HEK293 (cell line): Measurements from ENCODE around the gene MMP25.
"Not testable (repeated sequence)": the region's sequence is repeated elsewhere in the genome, so short reads cannot be mapped to it uniquely, and the experiment has no call there.

Experiments used
- BCL11B ChIP-seq: fragments of 450-650 bp; formaldehyde crosslinking; IDR thresholded peaks from 2 replicates; pipeline ENCODE4 v1.5.1; 2016; ENCODE audit warnings: low read depth, missing biosample characterization, missing genetic modification characterization
- CTCF ChIP-seq: fragments of 450-650 bp; formaldehyde crosslinking; IDR thresholded peaks from 2 replicates; pipeline ENCODE4 v1.5.1; 2016; ENCODE audit warnings: missing biosample characterization, missing genetic modification characterization
- REST ChIP-seq: fragments of 450-650 bp; formaldehyde crosslinking; IDR thresholded peaks from 2 replicates; pipeline ENCODE4 v1.5.1; 2016; ENCODE audit warnings: missing biosample characterization, missing genetic modification characterization
- SALL2 ChIP-seq: fragments of 450-650 bp; formaldehyde crosslinking; IDR thresholded peaks from 2 replicates; pipeline ENCODE4 v1.5.0; 2017; ENCODE audit warnings: missing biosample characterization, mild to moderate bottlenecking, missing genetic modification characterization, borderline replicate concordance
- SP2 ChIP-seq: fragments of 450-650 bp; formaldehyde crosslinking; IDR thresholded peaks from 2 replicates; pipeline ENCODE4 v1.5.1; 2016; ENCODE audit warnings: missing biosample characterization, missing genetic modification characterization
- SP7 ChIP-seq: fragments of 450-650 bp; formaldehyde crosslinking; IDR thresholded peaks from 2 replicates; pipeline ENCODE4 v1.5.1; 2016; ENCODE audit warnings: missing biosample characterization, missing genetic modification characterization
- TCF7L2 ChIP-seq: IDR thresholded peaks from 2 replicates; pipeline ENCODE4 v1.6.1; 2011; ENCODE audit warnings: low read depth, mild to moderate bottlenecking, inconsistent platforms, low read length, moderate library complexity, borderline replicate concordance
- YY1 ChIP-seq: fragments of 450-650 bp; formaldehyde crosslinking; IDR thresholded peaks from 2 replicates; pipeline ENCODE4 v1.5.1; 2018; ENCODE audit warnings: missing biosample characterization, missing genetic modification characterization
- ZBTB10 ChIP-seq: fragments of 450-650 bp; formaldehyde crosslinking; IDR thresholded peaks from 2 replicates; pipeline ENCODE4 v1.5.1; 2016; ENCODE audit warnings: missing biosample characterization, missing genetic modification characterization
- ZBTB49 ChIP-seq: fragments of 450-650 bp; formaldehyde crosslinking; IDR thresholded peaks from 2 replicates; pipeline ENCODE4 v1.5.1; 2016; ENCODE audit warnings: missing biosample characterization, missing genetic modification characterization, low read depth
- ZFP3 ChIP-seq: fragments of 450-650 bp; formaldehyde crosslinking; IDR thresholded peaks from 2 replicates; pipeline ENCODE4 v1.5.1; 2016; ENCODE audit warnings: low read depth, missing biosample characterization, missing genetic modification characterization
- ZNF10 ChIP-seq: fragments of 450-650 bp; formaldehyde crosslinking; IDR thresholded peaks from 2 replicates; pipeline ENCODE4 v1.5.1; 2017; ENCODE audit warnings: missing biosample characterization, missing genetic modification characterization
- ZNF133 ChIP-seq: fragments of 450-650 bp; formaldehyde crosslinking; IDR thresholded peaks from 2 replicates; pipeline ENCODE4 v1.5.1; 2016; ENCODE audit warnings: missing biosample characterization, missing genetic modification characterization
- ZNF302 ChIP-seq: fragments of 450-650 bp; formaldehyde crosslinking; IDR thresholded peaks from 2 replicates; pipeline ENCODE4 v1.5.1; 2016; ENCODE audit warnings: missing biosample characterization, missing genetic modification characterization, low read depth

DNA sequence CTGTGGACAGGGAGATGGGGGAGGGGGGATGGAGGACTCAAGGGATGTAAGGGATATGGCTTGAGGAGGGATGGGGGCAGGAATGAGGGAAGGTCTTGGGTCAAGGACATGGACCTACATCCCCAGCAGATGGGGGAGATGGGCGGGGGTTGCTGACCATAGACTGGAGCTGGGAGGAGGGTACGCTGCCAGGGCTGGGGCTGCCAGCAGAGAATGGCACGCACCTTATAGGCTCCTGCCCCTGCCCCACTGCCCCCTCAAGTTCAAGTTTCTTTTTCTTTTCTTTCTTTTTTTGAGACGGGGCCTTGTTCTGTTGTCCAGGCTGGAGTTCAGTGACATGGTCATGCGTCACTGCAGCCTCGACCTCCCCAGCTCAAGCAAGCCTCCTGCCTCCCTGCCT, 29.6 kb downstream of the MMP25 start:
- not testable (repeated sequence) for TF ChIP-seq ZNF133 (tag by site-specific recombination); SP2 (tag by site-specific recombination); ZFP3; CTCF (tag by site-specific recombination); SP7; ZBTB49; ZNF10 (tag by site-specific recombination); SALL2 (tag by site-specific recombination); ZBTB10 (tag by site-specific recombination); TCF7L2; REST (tag by site-specific recombination); ZNF302 (tag by site-specific recombination); BCL11B; YY1 (tag by site-specific recombination)
